A673 (cell line): Measurements from ENCODE around the gene FGF18.

ENCODE experiments used
- CTCF ChIP-seq: fragments of 300-800, 200-600 bp; sonication (generic); conservative IDR thresholded peaks from 2 replicates; pipeline ENCODE4 v1.5.1; 2017; ENCODE audit warnings: low read depth, mild to moderate bottlenecking, antibody characterized with exemption, low read length, moderate library complexity, mixed read lengths
- EZH2 ChIP-seq: fragments of 200-600 bp; sonication (generic); IDR thresholded peaks from 2 replicates; pipeline ENCODE4 v1.6.1; 2017; ENCODE audit warnings: borderline replicate concordance, low read depth, mild to moderate bottlenecking, mixed read lengths, antibody characterized with exemption, low read length; ENCODE audit not compliant: poor library complexity, severe bottlenecking

- TF ChIP-seq CTCF (no peak), EZH2 (no peak)
Observed at GRCh38 chr5:171400169-171400568, 19.3 kb upstream of the FGF18 start.
